ENCODE data around the gene HOXA6.

The HOXA6 gene

GRCh38 chr7:27148756-27149641, 1.4 kb upstream of the HOXA6 start:
- Mint-ChIP-seq H3K4me3 (no peak overlapping the region), H3K27me3 (peaks cover 98% of the 10 kb centered on the region)
- CTCF ChIA-PET: interaction anchor here (0.6 to 2.1 kb wide), 11 partner anchors 12 to 462 kb away, joined by 3 to 8 read pairs (median 4); no protein-coding TSS in a partner anchor

GRCh38 chr7:27148031-27148755, 619 bp upstream of the HOXA6 start:
- CTCF ChIA-PET: interaction anchor here (0.7 to 2.1 kb wide), 4 partner anchors 13 to 48 kb away, joined by 3 to 8 read pairs (median 4); no protein-coding TSS in a partner anchor
- H3K27ac Mint-ChIP-seq: no peak overlapping the region
- peaks cover 92% of the 10 kb centered on the region for H3K27me3 Mint-ChIP-seq
- H3K9me3 Mint-ChIP-seq: no peaks in the 10 kb centered on the region
- H3K4me3 Mint-ChIP-seq: no peak overlapping the region
- DNase-seq: no peak
- peaks cover 20% of the 10 kb centered on the region for H3K4me1 Mint-ChIP-seq
- no peaks in the 10 kb centered on the region for H3K36me3 Mint-ChIP-seq

More at GRCh38 chr7:27148756-27149641, 1.4 kb upstream of the HOXA6 start:
- Mint-ChIP-seq H3K4me1 (peaks cover 20% of the 10 kb centered on the region), H3K36me3 (no peaks in the 10 kb centered on the region), H3K9me3 (no peaks in the 10 kb centered on the region), H3K27ac (no peak overlapping the region)
- no peak for DNase-seq

- Mint-ChIP-seq H3K27ac (no peak overlapping the region), H3K27me3 (peaks cover 92% of the 10 kb centered on the region), H3K4me1 (peaks cover 16% of the 10 kb centered on the region), H3K36me3 (no peaks in the 10 kb centered on the region), H3K9me3 (no peaks in the 10 kb centered on the region), H3K4me3 (no peak overlapping the region)
- no peak for DNase-seq
- CTCF ChIA-PET: no interaction called here
Observed at GRCh38 chr7:27146491-27147198, 929 bp downstream of the HOXA6 start.

- Mint-ChIP-seq H3K4me1 (peaks cover 9% of the 10 kb centered on the region), H3K27ac (no peak overlapping the region), H3K9me3 (no peaks in the 10 kb centered on the region), H3K4me3 (no peak overlapping the region), H3K36me3 (no peaks in the 10 kb centered on the region), H3K27me3 (peaks cover 85% of the 10 kb centered on the region)
- DNase-seq: no peak
- CTCF ChIA-PET: no interaction called here
Observed at GRCh38 chr7:27145914-27146412, 1.6 kb downstream of the HOXA6 start.

GRCh38 chr7:27145165-27145913, 2.2 kb downstream of the HOXA6 start:
- H3K27ac Mint-ChIP-seq: no peak overlapping the region
- no peak overlapping the region for H3K4me3 Mint-ChIP-seq
- H3K9me3 Mint-ChIP-seq: no peaks in the 10 kb centered on the region
- H3K27me3 Mint-ChIP-seq: peaks cover 84% of the 10 kb centered on the region
- peaks cover 7% of the 10 kb centered on the region for H3K4me1 Mint-ChIP-seq
- DNase-seq: no peak
- no peaks in the 10 kb centered on the region for H3K36me3 Mint-ChIP-seq
- CTCF ChIA-PET: no interaction called here

- no peak for DNase-seq
- H3K4me3 Mint-ChIP-seq: no peak overlapping the region
- H3K27me3 Mint-ChIP-seq: peaks cover 79% of the 10 kb centered on the region
- peaks cover 6% of the 10 kb centered on the region for H3K4me1 Mint-ChIP-seq
- no peaks in the 10 kb centered on the region for H3K36me3 Mint-ChIP-seq
- H3K9me3 Mint-ChIP-seq: no peaks in the 10 kb centered on the region
- CTCF ChIA-PET: interaction anchor here (1.0 kb wide), 1 partner anchor 479 kb away, joined by 3 read pairs; no protein-coding TSS in a partner anchor
- H3K27ac Mint-ChIP-seq: no peak overlapping the region
Observed at GRCh38 chr7:27144781-27145164, 2.8 kb downstream of the HOXA6 start.

- CTCF ChIA-PET: interaction anchor here (0.6 to 1.0 kb wide), 2 partner anchors 462 to 479 kb away, joined by 3 read pairs; no protein-coding TSS in a partner anchor
- H3K36me3 Mint-ChIP-seq: no peaks in the 10 kb centered on the region
- H3K4me1 Mint-ChIP-seq: peaks cover 6% of the 10 kb centered on the region
- no peaks in the 10 kb centered on the region for H3K9me3 Mint-ChIP-seq
- no peak overlapping the region for H3K27ac Mint-ChIP-seq
- H3K27me3 Mint-ChIP-seq: peaks cover 73% of the 10 kb centered on the region
- DNase-seq: no peak
- H3K4me3 Mint-ChIP-seq: no peak overlapping the region
Observed at GRCh38 chr7:27143950-27144780, 3.4 kb downstream of the HOXA6 start.

- no peak for DNase-seq
- no peaks in the 10 kb centered on the region for H3K36me3 Mint-ChIP-seq
- H3K27me3 Mint-ChIP-seq: peaks cover 72% of the 10 kb centered on the region
- H3K9me3 Mint-ChIP-seq: no peaks in the 10 kb centered on the region
- CTCF ChIA-PET: interaction anchor here (0.6 to 1.0 kb wide), 3 partner anchors 290 to 478 kb away, joined by 3 read pairs; no protein-coding TSS in a partner anchor
- no peak within 1 kb of the TSS for H3K4me3 Mint-ChIP-seq
- H3K27ac Mint-ChIP-seq: no peak within 1 kb of the TSS
- peaks cover 3% of the 10 kb centered on the region for H3K4me1 Mint-ChIP-seq
Observed at GRCh38 chr7:27143023-27143949, 4.3 kb downstream of the HOXA6 start, which contains the start of gene HOXA5. Gene HOXA5 (minus strand): TSS chr7:27143681. CDS start chr7:27143607, 74 bp downstream.

- Mint-ChIP-seq H3K36me3 (no peaks in the 10 kb centered on the region), H3K9me3 (no peaks in the 10 kb centered on the region), H3K4me3 (no peak overlapping the region), H3K27ac (no peak overlapping the region), H3K27me3 (peaks cover 69% of the 10 kb centered on the region), H3K4me1 (no peaks in the 10 kb centered on the region)
- DNase-seq: no peak
- CTCF ChIA-PET: interaction anchor here (0.9 kb wide), 1 partner anchor 289 kb away, joined by 3 read pairs; no protein-coding TSS in a partner anchor
Observed at GRCh38 chr7:27142580-27143022, 5.0 kb downstream of the HOXA6 start.

- no peak for DNase-seq
- no peaks in the 10 kb centered on the region for H3K4me1 Mint-ChIP-seq
- no peak overlapping the region for H3K27ac Mint-ChIP-seq
- peaks cover 69% of the 10 kb centered on the region for H3K27me3 Mint-ChIP-seq
- H3K4me3 Mint-ChIP-seq: no peak overlapping the region
- CTCF ChIA-PET: no interaction called here
- H3K36me3 Mint-ChIP-seq: no peaks in the 10 kb centered on the region
- no peaks in the 10 kb centered on the region for H3K9me3 Mint-ChIP-seq
Observed at GRCh38 chr7:27141923-27142579, 5.5 kb downstream of the HOXA6 start.

- CTCF ChIA-PET: no interaction called here
- H3K36me3 Mint-ChIP-seq: no peaks in the 10 kb centered on the region
- H3K4me3 Mint-ChIP-seq: no peak overlapping the region
- no peak overlapping the region for H3K27ac Mint-ChIP-seq
- H3K9me3 Mint-ChIP-seq: no peaks in the 10 kb centered on the region
- H3K4me1 Mint-ChIP-seq: no peaks in the 10 kb centered on the region
- no peak for DNase-seq
- peaks cover 68% of the 10 kb centered on the region for H3K27me3 Mint-ChIP-seq
Observed at GRCh38 chr7:27141137-27141922, 6.2 kb downstream of the HOXA6 start.

Measured in activated naive CD4-positive, alpha-beta T cell treated with anti-CD3 and anti-CD28 coated beads, Interleukin-2, amount 10 ng/mL, durations not matched to agents 7 days and 5 days (primary cell).